IPS DF 6.9 (cell line): ENCODE results near the gene CCDC117.
A peak's percentile ranks its signal among the peaks of the same experiment; 100 is the strongest.

Experiments used
- DNase-seq: peaks from one replicate; pipeline ENCODE4 v3.0.0-alpha.2; 2013; ENCODE audit warnings: low read depth, low spot score
- H3K27ac ChIP-seq: one replicate; pipeline ENCODE4 v1.5.1; 2013; ENCODE audit warnings: low read length, control low read depth
- H3K27me3 ChIP-seq: 2 replicates; pipeline ENCODE4 v1.6.1; 2013; ENCODE audit warnings: mild to moderate bottlenecking, low read length; ENCODE audit not compliant: control insufficient read depth, insufficient read depth
- H3K36me3 ChIP-seq: 2 replicates; pipeline ENCODE4 v1.6.1; 2013; ENCODE audit warnings: low read length; ENCODE audit not compliant: control insufficient read depth, insufficient read depth
- H3K4me1 ChIP-seq: 2 replicates; pipeline ENCODE4 v1.6.1; 2013; ENCODE audit warnings: low read length; ENCODE audit not compliant: control insufficient read depth, insufficient read depth
- H3K4me3 ChIP-seq: 2 replicates; pipeline ENCODE4 v1.5.1; 2013; ENCODE audit warnings: mild to moderate bottlenecking, low read length
- H3K9me3 ChIP-seq: 2 replicates; pipeline ENCODE4 v1.6.1; 2013; ENCODE audit warnings: low read length, inconsistent platforms; ENCODE audit not compliant: control insufficient read depth, insufficient read depth
- WGBS: extraction: QIAGEN DNeasy Blood & Tissue Kit; methylation state at CpG from one replicate; pipeline ENCODE4 v1.1.7; 2013; ENCODE audit warnings: mixed read lengths, missing lambda C conversion rate; ENCODE audit not compliant: insufficient read length, insufficient coverage; 5-methylcytosine and 5-hydroxymethylcytosine counted together

Gene CCDC117

DNA sequence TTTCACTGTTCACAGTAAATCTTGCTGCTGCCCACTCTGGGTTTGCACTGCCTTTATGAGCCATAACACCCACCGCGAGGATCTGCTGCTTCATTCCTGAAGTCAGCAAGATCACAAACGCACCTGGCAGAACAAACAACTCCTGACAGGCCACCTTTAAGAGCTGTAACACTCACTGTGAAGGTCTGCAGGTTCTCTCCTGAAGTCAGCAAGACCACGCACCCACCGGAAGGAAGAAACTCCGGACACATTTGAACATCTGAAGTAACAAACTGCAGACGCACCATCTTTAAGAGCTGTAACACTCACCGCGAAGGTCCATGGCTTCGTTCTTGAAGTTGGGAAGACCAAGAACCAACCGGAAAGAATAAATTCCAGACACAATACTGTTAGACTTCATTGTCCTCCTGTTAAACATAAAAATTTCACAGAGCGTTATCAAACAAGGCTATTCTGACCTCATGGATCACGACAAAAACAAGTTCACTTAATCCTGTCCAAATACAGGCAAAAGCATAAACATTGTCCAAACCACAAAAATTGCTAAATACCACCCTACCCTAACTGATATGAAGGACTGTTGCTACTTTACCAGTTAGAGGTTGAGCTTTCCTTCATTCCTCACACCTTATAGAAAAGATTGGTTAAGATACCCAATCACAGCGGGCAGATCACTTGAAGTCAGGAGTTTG lies 3.0 kb upstream of the CCDC117 start:
- no peaks in the 10 kb centered on the region for H3K4me1 ChIP-seq
- no peak for DNase-seq
- no peak overlapping the region for H3K27ac ChIP-seq
- H3K36me3 ChIP-seq: no peaks in the 10 kb centered on the region
- WGBS: no CpG with 5 or more reads among the region's 14 CpGs
- H3K9me3 ChIP-seq: no peaks in the 10 kb centered on the region
- H3K4me3 ChIP-seq: no peak overlapping the region
- no peaks in the 10 kb centered on the region for H3K27me3 ChIP-seq

DNA sequence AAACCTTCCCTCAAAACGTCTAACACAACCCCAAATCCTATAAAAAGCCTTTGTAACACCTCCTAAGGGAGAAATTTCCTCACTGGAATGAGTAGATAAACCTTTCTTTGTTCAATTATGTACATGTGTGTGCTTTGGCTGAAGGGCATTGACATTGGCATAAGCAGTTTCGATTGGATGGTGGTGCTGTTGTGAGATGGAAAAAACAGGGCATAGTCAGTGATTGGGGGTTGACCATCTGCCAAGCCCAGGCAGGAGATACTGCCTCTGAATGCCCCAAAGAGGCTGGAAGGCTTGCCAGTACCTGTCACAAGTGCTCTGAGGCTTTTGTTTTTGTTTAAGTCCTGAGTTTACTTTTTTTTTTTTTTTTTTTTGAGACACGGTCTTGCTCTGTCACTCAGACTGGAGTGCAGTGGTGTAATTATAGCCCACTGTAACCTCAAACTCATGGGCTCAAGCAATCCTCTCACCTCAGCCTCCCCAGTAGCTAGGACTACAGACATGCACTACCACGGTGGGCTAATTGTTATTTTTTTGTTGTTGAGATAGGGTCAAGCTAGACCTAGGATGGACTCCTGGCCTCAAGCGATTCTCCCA lies 1.2 kb upstream of the CCDC117 start:
- DNase-seq: no peak
- Histone ChIP-seq H3K9me3 (no peaks in the 10 kb centered on the region), H3K27ac (no peak overlapping the region), H3K27me3 (no peaks in the 10 kb centered on the region), H3K4me3 (no peak overlapping the region), H3K4me1 (no peaks in the 10 kb centered on the region), H3K36me3 (no peaks in the 10 kb centered on the region; the same call in 1 of the 2 replicates)
- WGBS: no CpG with 5 or more reads among the region's 5 CpGs

- Histone ChIP-seq H3K4me1 (no peaks in the 10 kb centered on the region), H3K27ac (no peak overlapping the region), H3K9me3 (no peaks in the 10 kb centered on the region), H3K36me3 (no peaks in the 10 kb centered on the region; the same call in 1 of the 2 replicates), H3K4me3 (peak overlapping the region; percentile 77; the same call in 1 of the 2 replicates), H3K27me3 (no peaks in the 10 kb centered on the region)
- WGBS: no CpG with 5 or more reads among the region's 10 CpGs
- no peak for DNase-seq
These were observed 969 bp downstream of the CCDC117 start for GRCh38 chr22:28773461-28773867.

DNA sequence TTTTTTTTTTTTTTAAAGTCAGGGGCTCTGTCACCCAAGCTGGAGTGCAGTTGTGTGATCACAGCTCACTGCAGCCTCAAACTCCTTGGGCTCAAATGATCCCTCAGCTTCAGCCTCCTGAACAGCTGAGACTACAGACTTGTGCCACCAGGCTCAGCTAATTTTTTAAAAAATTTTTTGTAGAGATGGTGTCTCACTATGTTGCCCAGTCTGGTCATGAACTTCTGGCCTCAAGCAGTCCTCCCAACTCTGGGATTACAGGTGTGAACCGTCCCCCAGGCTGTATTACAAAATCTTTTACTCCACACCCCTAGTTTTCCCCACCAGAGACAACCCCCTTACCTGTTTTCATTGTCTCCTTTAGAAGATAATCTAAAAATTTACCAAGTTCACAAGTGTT lies 1.9 kb downstream of the CCDC117 start:
- H3K27me3 ChIP-seq: no peaks in the 10 kb centered on the region
- H3K4me1 ChIP-seq: no peaks in the 10 kb centered on the region
- DNase-seq: no peak
- H3K4me3 ChIP-seq: no peak overlapping the region
- H3K36me3 ChIP-seq: no peaks in the 10 kb centered on the region; the same call in 1 of the 2 replicates
- H3K9me3 ChIP-seq: no peaks in the 10 kb centered on the region
- H3K27ac ChIP-seq: no peak overlapping the region
- WGBS: no CpG with 5 or more reads among the region's 1 CpG

- no peaks in the 10 kb centered on the region for H3K4me1 ChIP-seq
- no peaks in the 10 kb centered on the region for H3K27me3 ChIP-seq
- peaks cover 5% of the 10 kb centered on the region; the same call in 1 of the 2 replicates for H3K36me3 ChIP-seq
- no peak overlapping the region for H3K27ac ChIP-seq
- DNase-seq: no peak
- H3K9me3 ChIP-seq: no peaks in the 10 kb centered on the region
- no peak overlapping the region for H3K4me3 ChIP-seq
- WGBS: no CpG with 5 or more reads among the region's 5 CpGs
These were observed 7.3 kb downstream of the CCDC117 start for GRCh38 chr22:28779833-28780232.

DNA sequence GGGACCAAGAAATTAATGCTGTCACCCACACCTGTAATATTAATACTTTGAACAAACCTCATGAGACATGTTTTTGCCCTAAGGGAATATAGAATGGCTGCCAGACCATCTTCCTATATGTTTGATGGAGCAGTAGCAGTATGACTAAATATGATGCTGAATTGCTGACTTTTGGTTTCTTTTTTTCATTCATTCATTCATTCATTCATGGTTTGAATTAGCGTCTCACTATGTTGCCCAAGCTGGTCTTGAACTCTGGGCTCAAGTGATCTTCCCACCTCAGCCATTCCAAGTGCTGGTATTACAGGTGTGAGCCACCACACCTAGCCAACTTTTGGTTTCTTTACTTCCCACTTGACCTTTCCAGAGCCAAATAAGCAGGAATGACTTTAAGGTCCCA lies 7.8 kb downstream of the CCDC117 start:
- Histone ChIP-seq H3K27ac (no peak overlapping the region), H3K4me1 (no peaks in the 10 kb centered on the region), H3K36me3 (peaks cover 5% of the 10 kb centered on the region; the same call in 1 of the 2 replicates), H3K27me3 (no peaks in the 10 kb centered on the region), H3K9me3 (no peaks in the 10 kb centered on the region), H3K4me3 (no peak overlapping the region)
- WGBS: no CpG with 5 or more reads among the region's 1 CpG
- no peak for DNase-seq

GRCh38 chr22:28783786-28784671 lies 11.5 kb downstream of the CCDC117 start:
- no peaks in the 10 kb centered on the region for H3K9me3 ChIP-seq
- no CpG with 5 or more reads among the region's 4 CpGs for WGBS
- no peak for DNase-seq
- no peaks in the 10 kb centered on the region for H3K4me1 ChIP-seq
- no peaks in the 10 kb centered on the region for H3K27me3 ChIP-seq
- H3K36me3 ChIP-seq: peaks cover 5% of the 10 kb centered on the region; the same call in 1 of the 2 replicates
- H3K4me3 ChIP-seq: no peak overlapping the region
- H3K27ac ChIP-seq: no peak overlapping the region

DNA sequence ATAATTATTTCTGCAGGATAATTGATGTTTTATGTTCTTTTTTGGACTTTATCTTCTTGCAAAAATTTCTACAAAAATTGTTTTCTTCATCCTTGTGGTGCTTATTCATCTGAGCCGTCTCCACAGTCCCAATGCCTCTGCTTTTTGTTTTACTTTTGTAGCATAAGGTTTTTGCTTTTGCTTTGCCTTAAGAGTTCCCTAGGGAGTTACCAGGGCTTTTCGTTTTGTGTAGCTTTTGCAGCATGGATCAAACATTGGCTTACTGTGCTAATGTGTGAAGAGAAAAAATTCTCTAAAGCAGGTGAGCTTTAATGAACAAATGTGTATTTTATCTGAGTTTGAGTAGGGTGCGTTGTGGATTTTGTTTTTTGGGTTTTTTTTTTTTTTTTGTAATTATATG lies 16.1 kb downstream of the CCDC117 start:
- no peak for DNase-seq
- WGBS: 100% methylated on average over 1 of the region's 3 CpGs
- peaks cover 5% of the 10 kb centered on the region; the same call in 1 of the 2 replicates for H3K36me3 ChIP-seq
- no peak overlapping the region for H3K27ac ChIP-seq
- no peaks in the 10 kb centered on the region for H3K9me3 ChIP-seq
- no peaks in the 10 kb centered on the region for H3K27me3 ChIP-seq
- no peak overlapping the region for H3K4me3 ChIP-seq
- no peaks in the 10 kb centered on the region for H3K4me1 ChIP-seq

DNA sequence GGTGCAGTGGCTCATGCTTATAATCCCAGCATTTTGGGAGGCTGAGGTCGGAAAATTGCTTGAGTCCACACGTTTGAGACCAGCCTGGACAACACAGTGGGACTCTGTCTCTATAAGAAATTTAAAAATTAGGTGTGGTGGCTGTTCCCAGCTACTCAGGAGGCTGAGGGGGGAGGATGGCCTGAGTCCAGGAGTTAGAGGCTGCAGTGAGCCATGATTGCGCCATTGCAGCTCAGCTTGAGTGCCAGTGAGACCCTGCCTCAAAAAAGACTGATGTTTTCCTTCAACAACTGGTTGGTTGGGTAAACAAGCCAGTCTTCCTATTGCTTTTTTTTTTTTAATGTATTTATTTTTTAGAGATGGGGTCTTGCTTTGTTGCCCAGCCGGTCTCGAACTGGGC lies 18.6 kb downstream of the CCDC117 start:
- DNase-seq: no peak
- Histone ChIP-seq H3K27me3 (no peaks in the 10 kb centered on the region), H3K4me3 (no peak overlapping the region), H3K4me1 (no peaks in the 10 kb centered on the region), H3K36me3 (peaks cover 12% of the 10 kb centered on the region; the same call in 1 of the 2 replicates), H3K27ac (no peak overlapping the region), H3K9me3 (no peaks in the 10 kb centered on the region)
- no CpG with 5 or more reads among the region's 5 CpGs for WGBS

- no peak for DNase-seq
- no peaks in the 10 kb centered on the region for H3K4me1 ChIP-seq
- H3K27me3 ChIP-seq: no peaks in the 10 kb centered on the region
- peaks cover 19% of the 10 kb centered on the region; the same call in 1 of the 2 replicates for H3K36me3 ChIP-seq
- H3K27ac ChIP-seq: no peak overlapping the region
- no peak overlapping the region for H3K4me3 ChIP-seq
- no peaks in the 10 kb centered on the region for H3K9me3 ChIP-seq
- no CpG with 5 or more reads among the region's 3 CpGs for WGBS
These were observed 19.5 kb downstream of the CCDC117 start for GRCh38 chr22:28791841-28792490.
